ENCODE results near the gene PCDHGA8.

DNA sequence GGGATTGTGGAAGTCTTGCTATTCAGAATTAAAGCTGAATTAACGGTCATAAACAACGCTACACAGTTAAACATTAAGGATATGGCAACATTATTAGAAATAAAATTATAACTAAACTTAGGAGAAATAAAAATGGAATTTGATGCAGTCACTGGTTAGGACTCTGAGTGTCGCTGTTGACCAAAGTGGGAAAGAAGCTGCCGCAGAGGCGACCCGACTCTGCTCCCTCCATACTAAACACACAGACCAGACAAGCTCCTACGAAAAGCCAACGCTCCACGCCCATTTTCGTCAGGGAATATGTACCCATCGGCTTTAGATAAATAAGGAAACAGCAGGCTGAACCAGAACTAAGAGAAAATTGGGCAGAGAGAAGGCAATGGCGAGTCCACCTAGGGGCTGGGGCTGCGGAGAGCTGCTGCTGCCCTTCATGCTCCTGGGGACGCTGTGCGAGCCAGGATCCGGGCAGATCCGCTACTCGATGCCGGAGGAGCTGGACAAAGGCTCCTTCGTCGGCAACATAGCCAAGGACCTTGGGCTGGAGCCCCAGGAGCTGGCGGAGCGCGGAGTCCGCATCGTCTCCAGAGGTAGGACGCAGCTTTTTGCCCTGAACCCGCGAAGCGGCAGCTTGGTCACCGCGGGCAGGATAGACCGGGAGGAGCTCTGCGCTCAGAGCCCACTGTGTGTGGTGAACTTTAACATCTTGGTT is 28.3 kb upstream of the PCDHGA8 start, which contains the start of gene PCDHGA5:
- TF ChIP-seq ZNF549 (tag by site-specific recombination; IDR thresholded peaks at IDR 0.05) (no peak), ZBTB17 (tag by site-specific recombination; IDR thresholded peaks at IDR 0.05) (no peak)
